ENCODE data around the gene SCN2B. TPM values are rescaled to one million over a fixed set of nuclear protein-coding genes. Genes with fewer than 3 reads are reported as not detected.

Gene SCN2B
- total RNA-seq, 2 experiments from 2014 or later: not detected

GRCh38 chr11:118168751-118169150 lies 7.7 kb downstream of the SCN2B start:
- ChIA-PET POLR2A (no interaction called here), CTCF (no interaction called here)
- no peak for TF ChIP-seq CTCF (IDR thresholded peaks at IDR 0.05)
- no peak overlapping the region for H3K27ac Mint-ChIP-seq
- Histone ChIP-seq H3K27ac (ENCODE audit: low read depth in 1 of 2, low read length in 2 of 2) (no peak overlapping the region), H3K4me1 (ENCODE audit: insufficient read depth, low read length) (peaks cover 8% of the 10 kb centered on the region), H3K36me3 (ENCODE audit: insufficient read depth, low read length) (no peaks in the 10 kb centered on the region), H3K27me3 (ENCODE audit: control insufficient read depth in 1 of 2, insufficient read depth in 2 of 2, low read length in 2 of 2) (peaks cover 0 to 2% of the 10 kb centered on the region in 2 experiments), H3K9me3 (ENCODE audit: control insufficient read depth in 1 of 2, insufficient read depth in 1 of 2, low read length in 2 of 2) (no peaks in the 10 kb centered on the region), H3K4me3 (ENCODE audit: low read length) (no peak overlapping the region)
- H3K4me3 Mint-ChIP-seq: no peak overlapping the region
- DNase-seq (no peak), ATAC-seq (ENCODE audit: poor library complexity) (no peak)
- H3K27me3 Mint-ChIP-seq: peaks cover 9% of the 10 kb centered on the region
- no peaks in the 10 kb centered on the region for H3K36me3 Mint-ChIP-seq (ENCODE audit: low read depth)
- H3K9me3 Mint-ChIP-seq: no peaks in the 10 kb centered on the region
- peaks cover 5% of the 10 kb centered on the region for H3K4me1 Mint-ChIP-seq (ENCODE audit: low read depth)
- intact Hi-C loops (cut with DNase I, micrococcal nuclease): no loop called here

DNA sequence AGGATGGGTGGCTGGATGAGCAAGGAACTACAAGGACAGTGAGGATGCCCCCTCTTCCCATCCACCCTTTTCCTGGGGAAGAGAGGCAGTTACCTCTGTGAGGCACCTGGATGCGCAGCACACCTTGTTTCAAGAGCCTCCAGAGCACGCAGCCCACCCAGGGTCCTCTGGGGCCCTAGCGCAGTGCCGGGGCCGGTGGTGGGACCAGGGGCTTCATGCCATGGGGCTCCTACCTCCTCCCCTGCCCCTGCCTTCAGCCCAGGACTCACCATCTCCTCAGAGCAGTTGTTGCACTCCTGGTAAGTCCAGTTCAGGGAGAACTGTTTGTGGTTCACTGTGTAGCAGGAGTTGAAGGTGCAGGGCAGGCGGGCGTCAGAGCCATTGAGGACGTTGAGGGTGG lies 8.1 kb downstream of the SCN2B start:
- TF ChIP-seq CTCF (IDR thresholded peaks at IDR 0.05): no peak
- CTCF ChIA-PET: no interaction called here
- no peak for ATAC-seq (ENCODE audit: poor library complexity)

GRCh38 chr11:118167906-118168305 lies 8.5 kb downstream of the SCN2B start:
- ATAC-seq (ENCODE audit: poor library complexity): no peak
- no peaks in the 10 kb centered on the region for H3K36me3 ChIP-seq (ENCODE audit: insufficient read depth, low read length)
- Mint-ChIP-seq H3K36me3 (ENCODE audit: low read depth) (no peaks in the 10 kb centered on the region), H3K4me3 (no peak overlapping the region), H3K27ac (no peak overlapping the region), H3K27me3 (peaks cover 4% of the 10 kb centered on the region), H3K9me3 (no peaks in the 10 kb centered on the region), H3K4me1 (ENCODE audit: low read depth) (peaks cover 5% of the 10 kb centered on the region)
- no peak for TF ChIP-seq CTCF (IDR thresholded peaks at IDR 0.05)
- CTCF ChIA-PET: no interaction called here
- intact Hi-C loops (cut with DNase I, micrococcal nuclease): no loop called here
- peaks cover 8% of the 10 kb centered on the region for H3K4me1 ChIP-seq (ENCODE audit: insufficient read depth, low read length)
- POLR2A ChIA-PET: no interaction called here
- peaks cover 2 to 4% of the 10 kb centered on the region in 2 experiments for H3K27me3 ChIP-seq (ENCODE audit: control insufficient read depth in 1 of 2, insufficient read depth in 2 of 2, low read length in 2 of 2)
- no peak overlapping the region for H3K4me3 ChIP-seq (ENCODE audit: low read length)
- DNase-seq: no peak
- no peak overlapping the region for H3K27ac ChIP-seq (ENCODE audit: low read depth in 1 of 2, low read length in 2 of 2)
- H3K9me3 ChIP-seq (ENCODE audit: control insufficient read depth in 1 of 2, insufficient read depth in 1 of 2, low read length in 2 of 2): no peaks in the 10 kb centered on the region

More for the DNA sequence above, 8.1 kb downstream of the SCN2B start:
- no peak for DNase-seq
- Histone ChIP-seq H3K4me3 (ENCODE audit: low read length) (no peak overlapping the region), H3K27ac (ENCODE audit: low read depth in 1 of 2, low read length in 2 of 2) (no peak overlapping the region), H3K27me3 (ENCODE audit: control insufficient read depth in 1 of 2, insufficient read depth in 2 of 2, low read length in 2 of 2) (peaks cover 2% of the 10 kb centered on the region in 2 experiments), H3K4me1 (ENCODE audit: insufficient read depth, low read length) (peaks cover 8% of the 10 kb centered on the region), H3K9me3 (ENCODE audit: control insufficient read depth in 1 of 2, insufficient read depth in 1 of 2, low read length in 2 of 2) (no peaks in the 10 kb centered on the region), H3K36me3 (ENCODE audit: insufficient read depth, low read length) (no peaks in the 10 kb centered on the region)
- no peaks in the 10 kb centered on the region for H3K36me3 Mint-ChIP-seq (ENCODE audit: low read depth)
- no peak overlapping the region for H3K4me3 Mint-ChIP-seq
- no peaks in the 10 kb centered on the region for H3K9me3 Mint-ChIP-seq
- intact Hi-C loops (cut with DNase I, micrococcal nuclease): no loop called here
- POLR2A ChIA-PET: no interaction called here
- peaks cover 6% of the 10 kb centered on the region for H3K27me3 Mint-ChIP-seq
- no peak overlapping the region for H3K27ac Mint-ChIP-seq
- H3K4me1 Mint-ChIP-seq (ENCODE audit: low read depth): peaks cover 5% of the 10 kb centered on the region
